B cell (primary cell): ENCODE measurements around the gene GPR108. TPM values are rescaled to one million over a fixed set of nuclear protein-coding genes. Genes with fewer than 3 reads are reported as not detected.

ENCODE experiments used
- ATAC-seq: fragments of 200-7000 bp; cut with Tn5 transposase; one replicate; pipeline ENCODE4 v1.10.0; 2021; ENCODE audit warnings: low read depth, mild to moderate bottlenecking, moderate number of reproducible peaks, moderate library complexity
- CTCF ChIA-PET: fragments of 350-600 bp; sonication (Branson Sonifier 250); formaldehyde crosslinking; loops from one replicate; lab custom pipeline; 2021; ENCODE audit warnings: antibody characterized with exemption, inconsistent platforms; lab: Charles Lee
- POLR2A ChIA-PET: fragments of 350-600 bp; sonication (Branson Sonifier 250); formaldehyde crosslinking; loops from one replicate; lab custom pipeline; 2021; ENCODE audit warnings: antibody characterized with exemption; lab: Charles Lee
- DNase-seq: peaks from one replicate; pipeline ENCODE4 v3.0.0; 2013
- H2AFZ ChIP-seq: 2 replicates; pipeline ENCODE4 v1.6.1; 2012; ENCODE audit warnings: mild to moderate bottlenecking, low read depth, low read length; ENCODE audit not compliant: insufficient read depth, poor library complexity, severe bottlenecking
- H3K27ac ChIP-seq, 2 donors: 1 replicate in 1 of 2; 2 replicates in 1 of 2; pipeline ENCODE4 v1.5.1; 2012 to 2013; ENCODE audit warnings: low read length in 2 of 2, mild to moderate bottlenecking in 2 of 2, moderate library complexity in 1 of 2
- H3K27me3 ChIP-seq, 4 experiments: fragments of 200-600 bp in 1 of 4; sonication (generic) in 1 of 4; replicated peaks in 1 of 4; 1 replicate in 2 of 4; 2 replicates in 2 of 4; pipeline versions ENCODE4 v1.6.1 to v1.7.0; 2013 to 2016; ENCODE audit warnings: low read length in 3 of 4, mild to moderate bottlenecking in 2 of 4, mixed read lengths in 1 of 4, moderate library complexity in 1 of 4; ENCODE audit not compliant: insufficient read depth in 4 of 4, control insufficient read depth in 3 of 4; ENCODE audit errors: control extremely low read depth in 1 of 4
- H3K36me3 ChIP-seq, 2 experiments: replicated peaks in 1 of 2; 1 replicate in 1 of 2; 2 replicates in 1 of 2; pipeline versions ENCODE4 v1.6.1 to v1.7.1; 2013; ENCODE audit warnings: low read length in 1 of 2; ENCODE audit not compliant: insufficient read depth in 2 of 2, control insufficient read depth in 1 of 2; ENCODE audit errors: control extremely low read depth in 1 of 2, extremely low read depth in 1 of 2
- H3K4me1 ChIP-seq, 2 donors: fragments of 200-600 bp in 1 of 2; sonication (generic) in 1 of 2; 1 replicate in 1 of 2; 2 replicates in 1 of 2; pipeline versions ENCODE4 v1.5.1 to v1.6.1; 2013 to 2017; ENCODE audit warnings: low read length in 2 of 2; ENCODE audit not compliant: control insufficient read depth in 2 of 2, insufficient read depth in 2 of 2
- H3K4me2 ChIP-seq: replicated peaks from 2 replicates; pipeline ENCODE3; 2012; ENCODE audit warnings: mild to moderate bottlenecking, low read depth, low read length; ENCODE audit not compliant: poor library complexity, severe bottlenecking
- H3K4me3 ChIP-seq, 5 experiments: fragments of 200-600 bp in 1 of 5; sonication (generic) in 1 of 5; 1 replicate in 3 of 5; 2 replicates in 2 of 5; pipeline versions ENCODE4 v1.5.1 to v1.7.0; 2011 to 2016; ENCODE audit warnings: low read length in 4 of 5, mild to moderate bottlenecking in 4 of 5, low read depth in 2 of 5, control low read depth in 1 of 5, moderate library complexity in 1 of 5; ENCODE audit not compliant: insufficient read depth in 1 of 5; ENCODE audit errors: control extremely low read depth in 1 of 5, extremely low read depth in 1 of 5
- H3K79me2 ChIP-seq: fragments of 200-600 bp; sonication (generic); one replicate; pipeline ENCODE4 v1.6.0; 2016; ENCODE audit warnings: low read length; ENCODE audit not compliant: control insufficient read depth, insufficient read depth
- H3K9ac ChIP-seq: fragments of 200-600 bp; sonication (generic); 2 replicates; pipeline ENCODE4 v1.6.1; 2017; ENCODE audit warnings: mild to moderate bottlenecking, low read length, moderate library complexity
- H3K9me3 ChIP-seq, 3 donors: one replicate each; pipeline versions ENCODE4 v1.6.1 to v1.7.1; 2013; ENCODE audit warnings: low read length in 2 of 3; ENCODE audit not compliant: control insufficient read depth in 2 of 3, insufficient read depth in 1 of 3; ENCODE audit errors: control extremely low read depth in 1 of 3
- H4K20me1 ChIP-seq: 2 replicates; pipeline ENCODE4 v1.6.0; 2012; ENCODE audit warnings: mild to moderate bottlenecking, low read length; ENCODE audit not compliant: insufficient read depth, control insufficient read depth, poor library complexity, severe bottlenecking
- H3K27ac Mint-ChIP-seq: one replicate; pipeline ENCODE4 v1.8.0; 2021; ENCODE audit warnings: mixed read lengths
- H3K27me3 Mint-ChIP-seq: one replicate; pipeline ENCODE4 v1.8.0; 2021; ENCODE audit warnings: mixed read lengths
- H3K4me1 Mint-ChIP-seq: one replicate; pipeline ENCODE4 v1.8.0; 2021; ENCODE audit warnings: mixed read lengths
- H3K4me3 Mint-ChIP-seq: one replicate; pipeline ENCODE4 v1.8.0; 2021; ENCODE audit warnings: mixed read lengths
- H3K9me3 Mint-ChIP-seq: one replicate; pipeline ENCODE4 v1.8.0; 2022; ENCODE audit warnings: mixed read lengths; ENCODE audit not compliant: insufficient read depth
- CTCF ChIP-seq: fragments of 200-600 bp; IDR thresholded peaks from one replicate; pipeline ENCODE4 v1.8.0; 2022; ENCODE audit warnings: antibody characterized with exemption, mild to moderate bottlenecking
- EZH2 ChIP-seq: IDR thresholded peaks from 2 replicates; pipeline ENCODE4 v1.6.1; 2012; ENCODE audit warnings: borderline replicate concordance, low read depth, mild to moderate bottlenecking, moderate library complexity, low read length; ENCODE audit not compliant: insufficient read depth, poor library complexity, severe bottlenecking
- WGBS: methylation state at CpG from one replicate; pipeline ENCODE4 v1.1.5; 2013; ENCODE audit warnings: missing lambda C conversion rate; ENCODE audit not compliant: insufficient coverage; 5-methylcytosine and 5-hydroxymethylcytosine counted together
- intact Hi-C: fragments of 100-400 bp; cut with micrococcal nuclease; formaldehyde crosslinking; loops from one replicate; pipeline ENCODE4 v1.10.0; 2022
- polyA plus RNA-seq: library from polyadenylated mRNA; depleted of rRNA; stranded (reverse); fragments of >200 nt; gene quantifications from 2 replicates; pipeline ENCODE4 v1.2.3, GENCODE V29; 2012
- total RNA-seq, 2 donors: library from RNA; stranded (reverse); fragments of 120-200 nt in 1 of 2; gene quantifications; 1 replicate in 1 of 2; 2 replicates in 1 of 2; pipeline versions ENCODE4 v1.2.3 to v1.2.4, GENCODE V29; 2013 to 2022

Gene GPR108
- total and polyA plus RNA-seq, 2 donors (not counting 1 experiment from before 2014, with no cell fraction given), result 79.0 to 82.5 TPM

- Histone ChIP-seq H3K9me3 (no peaks in the 10 kb centered on the region), H3K27ac (peak overlapping the region; percentile 90 to 98), H3K4me3 (peak overlapping the region; percentile 69 to 89 (median 88)), H3K9ac (peak overlapping the region; percentile 88), H4K20me1 (no peaks in the 10 kb centered on the region), H3K4me2 (peak overlapping the region; percentile 95), H2AFZ (peak overlapping the region; percentile 80), H3K36me3 (peaks cover 0 to 8% of the 10 kb centered on the region in 2 experiments), H3K79me2 (peaks cover 12% of the 10 kb centered on the region), H3K4me1 (peaks cover 39 to 51% of the 10 kb centered on the region in 2 donors), H3K27me3 (no peaks in the 10 kb centered on the region)
- Mint-ChIP-seq H3K4me1 (peaks cover 39% of the 10 kb centered on the region), H3K9me3 (no peaks in the 10 kb centered on the region), H3K27ac (peak overlapping the region; percentile 93), H3K27me3 (no peaks in the 10 kb centered on the region), H3K4me3 (peak overlapping the region; percentile 94)
- no peak for ATAC-seq
- POLR2A ChIA-PET, result interaction anchor here (1.0 to 4.5 kb wide), 6 partner anchors 11 to 220 kb away, joined by 3 to 19 read pairs (median 8); partner anchors contain the start of gene VAV1
- intact Hi-C loops, result loop anchor here (1.0 to 5.0 kb wide), 11 partner anchors 15 to 538 kb away; partner anchors contain the start of genes CD70, CLPP and SH2D3A
- CTCF ChIA-PET, result interaction anchor here (0.6 to 5.3 kb wide), 19 partner anchors 8 to 1699 kb away, joined by 3 to 118 read pairs (median 8); partner anchors contain the start of genes ADGRE1, SH2D3A and VAV1
- 0% methylated on average over 14 of the region's 16 CpGs for WGBS
- no peak for DNase-seq
- TF ChIP-seq CTCF (peak; percentile 36), EZH2 (no peak)
Observed at GRCh38 chr19:6736917-6737283, 480 bp downstream of the GPR108 start.

GRCh38 chr19:6736169-6736916 is 1.0 kb downstream of the GPR108 start:
- H3K9me3 Mint-ChIP-seq, result no peaks in the 10 kb centered on the region
- DNase-seq, result peak; percentile 82
- Histone ChIP-seq H3K79me2 (peaks cover 14% of the 10 kb centered on the region), H3K27ac (peak overlapping the region; percentile 90 to 98), H3K4me1 (peaks cover 38 to 48% of the 10 kb centered on the region in 2 donors), H3K36me3 (peaks cover 0 to 8% of the 10 kb centered on the region in 2 experiments), H3K9ac (peak overlapping the region; percentile 88), H3K27me3 (no peaks in the 10 kb centered on the region), H3K9me3 (no peaks in the 10 kb centered on the region), H3K4me2 (peak overlapping the region; percentile 95), H2AFZ (peak overlapping the region; percentile 80), H3K4me3 (peak overlapping the region; percentile 69 to 89 (median 88)), H4K20me1 (no peaks in the 10 kb centered on the region)
- peak; percentile 5 for ATAC-seq
- intact Hi-C loops, result loop anchor here (1.0 to 5.0 kb wide), 7 partner anchors 14 to 538 kb away; partner anchors contain the start of gene CD70
- 23% methylated on average over 25 of the region's 25 CpGs for WGBS
- ChIA-PET POLR2A (interaction anchor here (1.0 to 1.3 kb wide), 5 partner anchors 10 to 219 kb away, joined by 3 to 19 read pairs (median 4); no protein-coding TSS in a partner anchor), CTCF (interaction anchor here (0.6 to 5.3 kb wide), 21 partner anchors 8 to 1700 kb away, joined by 3 to 118 read pairs (median 4); partner anchors contain the start of genes ADGRE1 and VAV1)
- peak overlapping the region; percentile 93 for H3K27ac Mint-ChIP-seq
- peaks cover 36% of the 10 kb centered on the region for H3K4me1 Mint-ChIP-seq
- no peaks in the 10 kb centered on the region for H3K27me3 Mint-ChIP-seq
- peak overlapping the region; percentile 94 for H3K4me3 Mint-ChIP-seq
- peak; percentile 70 for TF ChIP-seq CTCF
- no peak for TF ChIP-seq EZH2
